Endothelial cell of umbilical vein (primary cell): Measurements from ENCODE around the gene FRY. TPM values are rescaled to one million over a fixed set of nuclear protein-coding genes. Genes with fewer than 3 reads are reported as not detected.

ENCODE experiments used
- BruUV-seq: library from RNA; stranded (reverse); fragments of 400-500 nt; replicated peaks from 2 replicates; lab custom pipeline; 2021; lab: Mats Ljungman, UMichigan
- CTCF ChIA-PET: fragments of 300-600, 350-600 bp; sonication (Branson Sonifier 250); formaldehyde crosslinking; loops from one replicate; lab custom pipeline; 2021; ENCODE audit warnings: antibody characterized with exemption, inconsistent platforms; lab: Charles Lee
- POLR2A ChIA-PET: fragments of 300-600, 350-600 bp; sonication (Branson Sonifier 250); formaldehyde crosslinking; loops from one replicate; lab custom pipeline; 2021; ENCODE audit warnings: antibody characterized with exemption, inconsistent platforms; lab: Charles Lee
- DNase-seq: peaks from one replicate; pipeline ENCODE4 v3.0.0-alpha.2; 2011; ENCODE audit warnings: low read depth, low spot score
- FAIRE-seq: peaks from 2 replicates; lab custom pipeline; 2011; peaks lifted over from hg19 to GRCh38; lab: Jason Lieb, UNC
- H2AFZ ChIP-seq: 2 replicates; pipeline ENCODE4 v1.6.0; 2012; ENCODE audit warnings: low read depth, low read length, control low read depth, inconsistent platforms
- H3K27ac ChIP-seq: 2 replicates; pipeline ENCODE4 v1.5.1; 2011; ENCODE audit warnings: low read depth, mild to moderate bottlenecking, control low read depth, low read length, moderate library complexity; ENCODE audit not compliant: insufficient read depth
- H3K27me3 ChIP-seq, 2 experiments: 2 replicates each; pipeline versions ENCODE4 v1.6.0 to v1.6.1; 2011; ENCODE audit warnings: low read length in 2 of 2, mixed read lengths in 1 of 2; ENCODE audit not compliant: control insufficient read depth in 2 of 2, insufficient read depth in 2 of 2
- H3K36me3 ChIP-seq, 2 experiments: 2 replicates in 1 of 2; 3 replicates in 1 of 2; pipeline ENCODE4 v1.5.1; 2011; ENCODE audit warnings: low read length in 2 of 2, mild to moderate bottlenecking in 1 of 2, moderate library complexity in 1 of 2; ENCODE audit not compliant: control insufficient read depth in 2 of 2, insufficient read depth in 2 of 2; ENCODE audit errors: extremely low read depth in 1 of 2
- H3K4me1 ChIP-seq: 3 replicates; pipeline ENCODE4 v1.5.1; 2011; ENCODE audit warnings: mild to moderate bottlenecking, low read length; ENCODE audit not compliant: control insufficient read depth, insufficient read depth; ENCODE audit errors: extremely low read depth
- H3K4me2 ChIP-seq: 2 replicates; pipeline ENCODE4 v1.6.1; 2011; ENCODE audit warnings: low read length, control low read depth, mixed read lengths; ENCODE audit not compliant: insufficient read depth
- H3K4me3 ChIP-seq, 3 experiments: fragments of 200-600 bp in 1 of 3; sonication (generic), shearing (Covaris generic) in 1 of 3; replicated peaks in 1 of 3; 2 replicates each; pipeline ENCODE4 v1.5.1; 2011 to 2016; ENCODE audit warnings: control low read depth in 3 of 3, low read length in 3 of 3, mild to moderate bottlenecking in 2 of 3, inconsistent platforms in 1 of 3, low read depth in 1 of 3, moderate library complexity in 1 of 3; ENCODE audit not compliant: insufficient read depth in 1 of 3
- H3K79me2 ChIP-seq: 2 replicates; pipeline ENCODE4 v1.6.0; 2012; ENCODE audit warnings: low read length, inconsistent platforms; ENCODE audit not compliant: control insufficient read depth, insufficient read depth
- H3K9ac ChIP-seq: replicated peaks from 2 replicates; pipeline ENCODE3; 2011; ENCODE audit warnings: low read length, control low read depth; ENCODE audit not compliant: insufficient read depth; ENCODE audit errors: extremely low read depth
- H3K9me1 ChIP-seq: replicated peaks from 3 replicates; pipeline ENCODE4 v1.6.0; 2011; ENCODE audit warnings: mild to moderate bottlenecking, low read length; ENCODE audit not compliant: control insufficient read depth, insufficient read depth; ENCODE audit errors: extremely low read depth
- H3K9me3 ChIP-seq: replicated peaks from 2 replicates; pipeline ENCODE4 v1.5.1; 2012; ENCODE audit warnings: low read length, inconsistent platforms; ENCODE audit not compliant: control insufficient read depth, insufficient read depth
- H4K20me1 ChIP-seq: replicated peaks from 2 replicates; pipeline ENCODE3; 2011; ENCODE audit warnings: mild to moderate bottlenecking, low read length; ENCODE audit not compliant: control insufficient read depth, insufficient read depth; ENCODE audit errors: extremely low read depth
- CTCF ChIP-seq, 2 donors: IDR thresholded peaks; 1 replicate in 1 of 2; 2 replicates in 1 of 2; pipeline ENCODE4 v1.5.1; 2011; ENCODE audit warnings: low read length in 2 of 2, mild to moderate bottlenecking in 2 of 2, moderate library complexity in 2 of 2, control low read depth in 1 of 2, inconsistent platforms in 1 of 2, low read depth in 1 of 2; ENCODE audit not compliant: insufficient read depth in 1 of 2; ENCODE audit errors: extremely low read depth in 1 of 2
- EZH2 ChIP-seq: IDR thresholded peaks from 2 replicates; pipeline ENCODE4 v1.6.1; 2012; ENCODE audit warnings: borderline replicate concordance, low read depth, mild to moderate bottlenecking, moderate library complexity, low read length, inconsistent platforms; ENCODE audit not compliant: severe bottlenecking
- JUN ChIP-seq: IDR thresholded peaks from 2 replicates; pipeline ENCODE4 v1.6.1; 2011; ENCODE audit warnings: borderline replicate concordance, low read depth; ENCODE audit not compliant: insufficient read length, insufficient read depth
- MAX ChIP-seq: IDR thresholded peaks from 2 replicates; pipeline ENCODE4 v1.6.1; 2011; ENCODE audit not compliant: insufficient read depth, insufficient read length
- MYC ChIP-seq: IDR thresholded peaks from one replicate; pipeline ENCODE4 v1.6.1; 2011; ENCODE audit warnings: mild to moderate bottlenecking, low read depth, low read length
- POLR2A ChIP-seq: IDR thresholded peaks from 2 replicates; pipeline ENCODE4 v1.6.1; 2012; ENCODE audit warnings: low read depth, mild to moderate bottlenecking, control low read depth, low read length
- POLR2AphosphoS5 ChIP-seq: IDR thresholded peaks from 2 replicates; pipeline ENCODE4 v1.6.1; 2012; ENCODE audit warnings: low read depth, mild to moderate bottlenecking, control low read depth, low read length, moderate library complexity; ENCODE audit not compliant: insufficient read depth
- dilution Hi-C: fragments of 300-500 bp; cut with MboI; formaldehyde crosslinking; loops from one replicate; pipeline ENCODE4 v1.15.0; 2019; ENCODE audit warnings: low sequenced_read_pairs; ENCODE audit not compliant: extremely low pct_ligation_motif_present
- intact Hi-C: fragments of 100-400 bp; cut with micrococcal nuclease; formaldehyde crosslinking; loops from one replicate; pipeline ENCODE4 v1.10.0; 2022
- polyA plus RNA-seq, 4 experiments: library from polyadenylated mRNA; depleted of rRNA in 3 of 4; stranded (reverse) in 3 of 4; unstranded in 1 of 4; fragments of >200 nt; gene quantifications; 2 replicates each; pipeline versions ENCODE4 v1.2.1 to v1.2.3, GENCODE V29; 2011 to 2012; ENCODE audit warnings: missing spikeins in 1 of 4
- total RNA-seq: library from RNA; stranded (reverse); gene quantifications from 2 replicates; pipeline ENCODE4 v1.2.3, GENCODE V29; 2021

The FRY gene
- total and polyA plus RNA-seq, 2 donors (not counting 3 experiments of a cell fraction or from before 2014, with no cell fraction given), result 57.3 to 75.8 TPM

- Histone ChIP-seq H3K79me2 (no peaks in the 10 kb centered on the region), H3K36me3 (no peaks in the 10 kb centered on the region), H3K4me3 (no peak overlapping the region), H3K27ac (no peak overlapping the region), H3K9me3 (no peaks in the 10 kb centered on the region), H4K20me1 (no peaks in the 10 kb centered on the region), H3K9me1 (no peaks in the 10 kb centered on the region), H3K27me3 (peaks cover 0 to 10% of the 10 kb centered on the region in 2 experiments), H3K9ac (no peak overlapping the region), H2AFZ (no peak overlapping the region), H3K4me2 (no peak overlapping the region), H3K4me1 (no peaks in the 10 kb centered on the region)
- TF ChIP-seq CTCF (IDR thresholded peaks at IDR 0.05; ENCODE audit: extremely low read depth in 1 of 2, insufficient read depth in 1 of 2, low read depth in 1 of 2, low read length in 2 of 2) (peak; percentile 75 to 79), POLR2AphosphoS5 (no peak), MYC (no peak)
- dilution Hi-C loops (no loop called here), intact Hi-C loops (loop anchor here (1.0 to 10.0 kb wide), 6 partner anchors 107 to 625 kb away; no protein-coding TSS in a partner anchor)
- FAIRE-seq (peak; percentile 77), DNase-seq (peak; percentile 84)
- ChIA-PET POLR2A (no interaction called here), CTCF (interaction anchor here (0.6 to 2.7 kb wide), 3 partner anchors 110 to 562 kb away, joined by 3 to 23 read pairs (median 4); no protein-coding TSS in a partner anchor)
- BruUV-seq, result no TSS peak
Measured at GRCh38 chr13:32019612-32020233, 11.9 kb upstream of the FRY start.

- Histone ChIP-seq H2AFZ (no peak overlapping the region), H3K4me1 (no peaks in the 10 kb centered on the region), H3K79me2 (no peaks in the 10 kb centered on the region), H3K4me2 (no peak overlapping the region), H3K27ac (no peak overlapping the region), H3K4me3 (no peak overlapping the region), H3K9me3 (no peaks in the 10 kb centered on the region), H4K20me1 (no peaks in the 10 kb centered on the region), H3K9me1 (no peaks in the 10 kb centered on the region), H3K9ac (no peak overlapping the region), H3K27me3 (peaks cover 0 to 4% of the 10 kb centered on the region in 2 experiments), H3K36me3 (no peaks in the 10 kb centered on the region)
- TF ChIP-seq MAX, result no peak
- no peak for TF ChIP-seq JUN
- TF ChIP-seq EZH2, result no peak
- TF ChIP-seq POLR2A, result no peak
- TF ChIP-seq CTCF (IDR thresholded peaks at IDR 0.05; ENCODE audit: extremely low read depth in 1 of 2, insufficient read depth in 1 of 2, low read depth in 1 of 2, low read length in 2 of 2), result no peak
- TF ChIP-seq MYC, result no peak
- no TSS peak for BruUV-seq
- dilution Hi-C loops, result no loop called here
- CTCF ChIA-PET, result interaction anchor here (1.7 to 2.7 kb wide), 2 partner anchors 560 kb away, joined by 9 to 23 read pairs; no protein-coding TSS in a partner anchor
- intact Hi-C loops, result loop anchor here (2.0 to 10.0 kb wide), 3 partner anchors 109 to 623 kb away; no protein-coding TSS in a partner anchor
- no peak for DNase-seq
- no peak for FAIRE-seq
- POLR2A ChIA-PET, result no interaction called here
Measured at GRCh38 chr13:32021785-32022184, 9.8 kb upstream of the FRY start.
